ENCODE data around the gene LGALS3BP.
A peak's percentile ranks its signal among the peaks of the same experiment; 100 is the strongest.

LGALS3BP gene

GRCh38 chr17:78934681-78935418 lies 44.9 kb downstream of the LGALS3BP start:
- WGBS (ENCODE audit: extremely low coverage, insufficient coverage, insufficient read length), result no CpG with 5 or more reads among the region's 19 CpGs

GRCh38 chr17:78933959-78934568 lies 45.7 kb downstream of the LGALS3BP start:
- H2AK5ac ChIP-seq (ENCODE audit: low read length), result no peak overlapping the region
- no peak overlapping the region for H2BK5ac ChIP-seq (ENCODE audit: low read depth, low read length, poor library complexity)
- H3K9me3 ChIP-seq (ENCODE audit: insufficient read depth, low read depth, low read length), result peaks cover 3% of the 10 kb centered on the region
- no peak overlapping the region for H3K18ac ChIP-seq (ENCODE audit: low read length)
- no peak overlapping the region for H4K8ac ChIP-seq (ENCODE audit: low read depth, low read length)
- no peak overlapping the region for H3K9ac ChIP-seq (ENCODE audit: low read length)
- no peak overlapping the region for H3K23ac ChIP-seq (ENCODE audit: low read length)
- no CpG with 5 or more reads among the region's 16 CpGs for WGBS (ENCODE audit: extremely low coverage, insufficient coverage, insufficient read length)
- peak overlapping the region; percentile 11 for H3K27ac ChIP-seq (ENCODE audit: low read depth, low read length)
- no peak overlapping the region for H2BK12ac ChIP-seq (ENCODE audit: low read length)
- H3K79me1 ChIP-seq (ENCODE audit: low read length), result peaks cover 2% of the 10 kb centered on the region
- no peak overlapping the region for H3K14ac ChIP-seq (ENCODE audit: low read length)
- no peak overlapping the region for H3K4ac ChIP-seq (ENCODE audit: low read depth, low read length)
- DNase-seq, result peak; percentile 75 to 89
- H4K91ac ChIP-seq (ENCODE audit: low read depth, low read length), result no peak overlapping the region
- no peak overlapping the region for H2BK120ac ChIP-seq (ENCODE audit: insufficient read depth, low read length, poor library complexity)
- peaks cover 18 to 25% of the 10 kb centered on the region in 2 experiments for H3K4me1 ChIP-seq (ENCODE audit: control insufficient read depth in 1 of 2, insufficient read depth in 2 of 2, low read length in 2 of 2)
- no peak overlapping the region for H4K12ac ChIP-seq (ENCODE audit: low read depth, low read length)
- H3K36me3 ChIP-seq (ENCODE audit: control insufficient read depth in 1 of 2, insufficient read depth in 2 of 2, low read length in 2 of 2), result no peaks in the 10 kb centered on the region
- no peaks in the 10 kb centered on the region for H3K79me2 ChIP-seq (ENCODE audit: control insufficient read depth, insufficient read depth, low read length, poor library complexity)
- H3K4me3 ChIP-seq (ENCODE audit: low read depth, low read length), result no peak overlapping the region
- H3K4me2 ChIP-seq (ENCODE audit: low read length), result peak overlapping the region; percentile 24
- H3K27me3 ChIP-seq (ENCODE audit: insufficient read depth, low read length), result no peaks in the 10 kb centered on the region
- H2AFZ ChIP-seq (ENCODE audit: insufficient read depth, low read length, poor library complexity), result no peak overlapping the region

More at GRCh38 chr17:78934681-78935418, 44.9 kb downstream of the LGALS3BP start:
- Histone ChIP-seq H2AFZ (ENCODE audit: insufficient read depth, low read length, poor library complexity) (no peak overlapping the region), H3K27ac (ENCODE audit: low read depth, low read length) (no peak overlapping the region), H3K36me3 (ENCODE audit: control insufficient read depth in 1 of 2, insufficient read depth in 2 of 2, low read length in 2 of 2) (no peaks in the 10 kb centered on the region), H3K27me3 (ENCODE audit: insufficient read depth, low read length) (no peaks in the 10 kb centered on the region), H3K9ac (ENCODE audit: low read length) (no peak overlapping the region), H2BK5ac (ENCODE audit: low read depth, low read length, poor library complexity) (no peak overlapping the region), H3K79me2 (ENCODE audit: control insufficient read depth, insufficient read depth, low read length, poor library complexity) (no peaks in the 10 kb centered on the region), H3K4me2 (ENCODE audit: low read length) (no peak overlapping the region), H3K4me3 (ENCODE audit: low read depth, low read length) (no peak overlapping the region), H2BK12ac (ENCODE audit: low read length) (peak overlapping the region; percentile 27), H3K9me3 (ENCODE audit: insufficient read depth, low read depth, low read length) (peaks cover 3% of the 10 kb centered on the region), H3K23ac (ENCODE audit: low read length) (no peak overlapping the region), H3K4ac (ENCODE audit: low read depth, low read length) (no peak overlapping the region), H3K14ac (ENCODE audit: low read length) (peak overlapping the region; percentile 13), H3K4me1 (ENCODE audit: control insufficient read depth in 1 of 2, insufficient read depth in 2 of 2, low read length in 2 of 2) (peaks cover 18 to 25% of the 10 kb centered on the region in 2 experiments), H2BK120ac (ENCODE audit: insufficient read depth, low read length, poor library complexity) (no peak overlapping the region), H4K91ac (ENCODE audit: low read depth, low read length) (peak overlapping the region; percentile 20), H4K8ac (ENCODE audit: low read depth, low read length) (no peak overlapping the region), H3K18ac (ENCODE audit: low read length) (no peak overlapping the region), H2AK5ac (ENCODE audit: low read length) (peak overlapping the region; percentile 49), H4K12ac (ENCODE audit: low read depth, low read length) (no peak overlapping the region), H3K79me1 (ENCODE audit: low read length) (peaks cover 2% of the 10 kb centered on the region)
- no peak for DNase-seq

- no peak overlapping the region for H3K23ac ChIP-seq (ENCODE audit: low read length)
- H2BK5ac ChIP-seq (ENCODE audit: low read depth, low read length, poor library complexity), result no peak overlapping the region
- peaks cover 18 to 25% of the 10 kb centered on the region in 2 experiments for H3K4me1 ChIP-seq (ENCODE audit: control insufficient read depth in 1 of 2, insufficient read depth in 2 of 2, low read length in 2 of 2)
- no peak overlapping the region for H3K18ac ChIP-seq (ENCODE audit: low read length)
- DNase-seq, result peak; percentile 89 to 93
- H4K91ac ChIP-seq (ENCODE audit: low read depth, low read length), result peak overlapping the region; percentile 12
- peak overlapping the region; percentile 8 for H3K4me2 ChIP-seq (ENCODE audit: low read length)
- H2AK5ac ChIP-seq (ENCODE audit: low read length), result no peak overlapping the region
- no peaks in the 10 kb centered on the region for H3K36me3 ChIP-seq (ENCODE audit: control insufficient read depth in 1 of 2, insufficient read depth in 2 of 2, low read length in 2 of 2)
- no peaks in the 10 kb centered on the region for H3K79me2 ChIP-seq (ENCODE audit: control insufficient read depth, insufficient read depth, low read length, poor library complexity)
- H3K4ac ChIP-seq (ENCODE audit: low read depth, low read length), result no peak overlapping the region
- H2BK12ac ChIP-seq (ENCODE audit: low read length), result peak overlapping the region; percentile 21
- H3K9ac ChIP-seq (ENCODE audit: low read length), result no peak overlapping the region
- H2AFZ ChIP-seq (ENCODE audit: insufficient read depth, low read length, poor library complexity), result no peak overlapping the region
- H4K12ac ChIP-seq (ENCODE audit: low read depth, low read length), result no peak overlapping the region
- H3K27ac ChIP-seq (ENCODE audit: low read depth, low read length), result no peak overlapping the region
- H3K9me3 ChIP-seq (ENCODE audit: insufficient read depth, low read depth, low read length), result peaks cover 3% of the 10 kb centered on the region
- H3K27me3 ChIP-seq (ENCODE audit: insufficient read depth, low read length), result no peaks in the 10 kb centered on the region
- no peak overlapping the region for H3K14ac ChIP-seq (ENCODE audit: low read length)
- no peak overlapping the region for H4K8ac ChIP-seq (ENCODE audit: low read depth, low read length)
- H2BK120ac ChIP-seq (ENCODE audit: insufficient read depth, low read length, poor library complexity), result no peak overlapping the region
- H3K4me3 ChIP-seq (ENCODE audit: low read depth, low read length), result no peak overlapping the region
- WGBS (ENCODE audit: extremely low coverage, insufficient coverage, insufficient read length), result no CpG with 5 or more reads among the region's 18 CpGs
- H3K79me1 ChIP-seq (ENCODE audit: low read length), result peaks cover 2% of the 10 kb centered on the region
Observed at GRCh38 chr17:78933025-78933958, 46.4 kb downstream of the LGALS3BP start.

Measured in trophoblast cell (in vitro differentiated cells and primary cell).